ACHN (cell line): ENCODE data around the gene SYNE2.

ENCODE experiments used
- DNase-seq: peaks from one replicate; pipeline ENCODE4 v3.0.0-alpha.2; 2015
- in situ Hi-C: cut with HindIII; loops from 2 replicates; pipeline ENCODE4 v1.10.0; 2017; ENCODE audit warnings: low sequenced_read_pairs, low pct_ligation_motif_present, low pct_unique_long_range_greater_than_20kb

SYNE2 gene

GRCh38 chr14:63941023-63941422 is 88.2 kb downstream of the SYNE2 start:
- in situ Hi-C loops, result no loop called here
- DNase-seq, result no peak

GRCh38 chr14:63949696-63950095 is 96.9 kb downstream of the SYNE2 start:
- no peak for DNase-seq
- in situ Hi-C loops, result no loop called here

DNA sequence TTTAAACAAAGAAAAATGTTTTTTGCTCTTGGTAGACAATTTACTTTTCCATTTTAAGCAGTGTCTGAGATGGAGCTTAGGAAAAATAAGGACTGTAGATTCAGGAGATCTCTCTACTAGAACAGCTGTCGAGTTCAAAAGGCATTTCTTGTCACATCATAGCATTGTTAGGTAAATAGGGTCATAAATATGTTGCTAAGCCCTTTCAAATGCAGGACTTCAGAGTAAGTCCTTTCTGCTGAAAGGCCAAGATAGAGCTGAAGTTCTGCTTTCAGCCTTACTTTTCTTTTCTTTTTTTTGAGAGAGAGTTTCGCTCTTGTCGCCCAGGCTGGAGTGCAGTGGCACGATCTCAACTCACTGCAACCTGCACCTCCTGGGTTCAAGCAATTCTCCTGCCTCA is 98.2 kb downstream of the SYNE2 start:
- in situ Hi-C loops, result no loop called here
- DNase-seq, result no peak

- DNase-seq, result no peak
- in situ Hi-C loops, result no loop called here
Measured at GRCh38 chr14:63951429-63951828, 98.6 kb downstream of the SYNE2 start.

DNA sequence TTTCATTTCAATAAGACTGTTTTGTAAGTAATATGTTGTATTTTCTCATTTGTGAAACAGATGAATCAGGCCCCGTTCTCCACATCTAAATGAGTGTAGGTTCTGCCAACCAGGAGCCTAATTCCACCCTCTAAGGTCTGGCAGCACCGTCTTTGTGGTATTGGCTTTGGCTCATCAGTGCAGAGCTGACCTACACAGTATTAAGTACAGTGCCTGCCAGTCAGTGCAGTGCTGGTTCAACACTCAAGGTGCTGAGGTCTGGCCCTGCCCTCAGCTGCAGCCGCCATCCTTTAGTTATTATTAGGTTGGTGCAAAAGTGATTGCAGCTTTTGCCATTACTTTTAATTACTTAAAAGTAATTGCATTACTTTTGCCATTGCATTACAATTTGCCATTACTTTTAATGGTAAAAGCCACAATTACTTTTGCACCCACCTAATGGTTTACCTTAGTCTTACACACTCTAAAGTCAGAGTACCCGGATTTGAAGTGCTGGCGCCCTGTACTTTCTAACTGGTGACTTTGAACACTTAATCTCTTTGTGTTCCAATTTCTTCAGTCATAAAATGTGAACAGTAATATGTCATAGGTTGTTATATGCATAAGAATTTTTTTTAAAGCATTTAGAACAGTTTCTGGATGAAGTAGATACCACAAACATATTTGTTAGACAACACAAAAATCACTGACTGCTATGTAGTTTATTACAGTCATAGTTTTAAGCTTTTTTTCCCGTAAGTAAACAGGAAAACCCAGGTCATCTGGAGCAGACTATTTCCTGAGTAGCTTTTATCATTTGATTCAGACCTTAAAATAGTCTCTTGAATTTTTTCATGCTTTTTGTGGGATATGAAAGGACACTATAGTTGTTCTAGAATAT is 99.5 kb downstream of the SYNE2 start:
- in situ Hi-C loops, result no loop called here
- DNase-seq, result no peak

- in situ Hi-C loops, result no loop called here
- DNase-seq, result no peak
Measured at GRCh38 chr14:63952933-63953437, 100.2 kb downstream of the SYNE2 start.

- in situ Hi-C loops, result no loop called here
- DNase-seq, result no peak
Measured at GRCh38 chr14:63956326-63956725, 103.5 kb downstream of the SYNE2 start.

- DNase-seq, result no peak
- in situ Hi-C loops, result no loop called here
Measured at GRCh38 chr14:63960926-63961567, 108.2 kb downstream of the SYNE2 start.

DNA sequence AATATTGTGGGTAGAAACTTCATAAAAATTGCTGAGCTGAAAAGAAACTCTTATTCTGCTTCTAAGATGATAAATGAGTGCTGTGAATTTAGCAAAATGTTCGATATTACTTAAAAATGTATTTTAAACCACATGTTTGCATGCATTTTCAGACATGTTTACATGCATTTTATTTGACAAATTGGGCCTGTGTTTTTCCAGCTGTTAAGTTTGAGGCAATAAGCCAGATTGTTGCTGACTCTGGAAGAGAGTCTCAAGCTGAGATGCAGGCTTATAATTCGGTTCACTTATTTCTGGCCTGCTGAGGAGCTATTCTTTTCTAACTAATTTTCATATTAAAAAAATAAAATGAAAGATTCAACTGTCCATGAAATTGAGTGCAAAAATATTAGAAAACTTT is 110.1 kb downstream of the SYNE2 start:
- in situ Hi-C loops, result no loop called here
- no peak for DNase-seq

- in situ Hi-C loops, result no loop called here
Measured at GRCh38 chr14:63963439-63963838, 110.6 kb downstream of the SYNE2 start.

GRCh38 chr14:63964113-63964512 is 111.3 kb downstream of the SYNE2 start:
- DNase-seq, result no peak
- in situ Hi-C loops, result no loop called here

More at GRCh38 chr14:63963439-63963838, 110.6 kb downstream of the SYNE2 start:
- DNase-seq, result no peak

DNA sequence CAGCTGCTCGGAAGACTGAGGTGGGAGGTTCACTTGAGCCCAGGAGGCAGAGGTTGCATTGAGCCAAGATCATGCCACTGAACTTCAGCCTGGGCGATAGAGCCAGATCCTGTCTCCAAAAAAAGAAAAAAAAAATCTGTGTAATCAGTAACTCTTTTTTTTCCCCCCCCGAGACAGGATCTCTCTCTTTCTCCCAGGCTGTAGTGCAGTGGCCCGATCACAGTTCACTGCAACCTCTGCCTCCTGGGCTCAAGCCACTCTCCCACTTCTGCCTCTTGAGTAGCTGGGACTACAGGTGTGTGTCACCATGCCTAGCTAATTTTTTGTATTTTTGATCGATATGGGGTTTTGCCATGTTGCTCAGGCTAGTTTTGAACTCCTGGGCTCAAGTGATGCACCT is 113.6 kb downstream of the SYNE2 start:
- in situ Hi-C loops, result no loop called here
- no peak for DNase-seq

DNA sequence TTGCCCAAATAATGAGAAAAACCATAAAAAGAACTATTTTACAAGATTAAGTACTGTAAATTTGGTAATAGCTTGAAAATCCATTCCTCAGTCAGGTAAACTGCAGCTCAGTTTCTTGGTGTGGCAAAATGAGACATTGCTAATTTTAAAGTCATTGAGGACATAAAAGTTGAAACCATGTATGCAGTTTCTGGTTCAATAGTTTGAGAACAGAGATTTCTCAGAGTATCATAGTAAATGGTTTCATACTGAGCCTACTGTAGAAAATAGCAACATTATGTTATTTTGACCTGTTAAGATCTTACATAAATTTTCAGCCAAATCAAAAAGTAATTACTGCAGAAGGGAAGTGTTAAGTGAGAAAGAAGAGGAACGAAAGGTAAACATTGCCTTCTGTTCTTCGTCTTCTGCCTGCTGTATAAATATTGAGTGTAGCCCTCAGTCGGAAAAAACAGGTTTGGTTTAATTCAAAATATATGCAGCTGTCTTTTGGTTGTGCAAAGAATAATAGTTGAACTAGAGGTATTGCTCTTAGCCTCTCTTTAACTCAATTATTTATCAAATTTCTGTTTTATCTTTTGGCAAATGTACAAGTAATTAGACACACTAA is 119.6 kb downstream of the SYNE2 start:
- in situ Hi-C loops, result no loop called here

DNA sequence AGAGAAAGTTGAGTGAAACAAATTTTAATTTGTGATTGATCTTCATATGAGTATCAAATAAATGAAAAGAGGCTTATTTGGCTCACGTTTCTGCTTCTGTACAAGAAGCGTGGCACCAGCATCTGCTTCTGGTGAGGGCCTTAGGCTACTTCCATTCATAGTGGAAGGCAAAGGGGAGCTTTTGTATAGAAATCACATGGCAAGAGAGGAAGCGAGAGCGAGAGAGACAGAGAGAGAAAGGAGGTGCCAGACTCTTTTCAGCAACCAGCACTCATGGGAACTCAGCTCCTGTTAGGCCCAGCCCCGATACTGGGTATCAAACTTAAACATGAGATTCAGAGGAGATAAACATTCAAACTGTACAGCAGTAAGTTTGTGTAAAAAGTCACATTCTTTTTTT is 121.4 kb downstream of the SYNE2 start:
- in situ Hi-C loops, result no loop called here
- DNase-seq, result no peak

More for the DNA sequence above, 119.6 kb downstream of the SYNE2 start:
- no peak for DNase-seq

- in situ Hi-C loops, result no loop called here
- no peak for DNase-seq
Measured at GRCh38 chr14:63981569-63981968, 128.8 kb downstream of the SYNE2 start.

GRCh38 chr14:63982156-63982555 is 129.4 kb downstream of the SYNE2 start:
- no peak for DNase-seq
- in situ Hi-C loops, result no loop called here

DNA sequence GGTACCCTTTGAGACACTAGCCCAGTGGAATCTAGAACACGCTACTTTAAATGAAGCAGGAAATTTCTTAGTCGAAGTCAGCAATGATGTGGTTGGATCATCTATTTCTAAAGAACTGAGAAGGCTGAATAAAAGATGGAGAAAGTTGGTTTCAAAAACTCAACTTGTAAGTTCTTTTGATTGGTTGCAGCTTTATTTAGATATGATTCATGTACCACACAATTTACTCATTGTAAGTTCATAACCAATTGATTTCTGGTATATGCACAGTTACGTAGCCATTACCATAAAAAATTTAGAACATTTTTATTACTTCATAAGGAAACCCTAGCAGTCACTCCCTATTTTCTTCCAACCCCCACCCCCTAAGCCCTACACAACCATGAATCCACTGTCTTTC is 129.8 kb downstream of the SYNE2 start:
- in situ Hi-C loops, result no loop called here
- no peak for DNase-seq

DNA sequence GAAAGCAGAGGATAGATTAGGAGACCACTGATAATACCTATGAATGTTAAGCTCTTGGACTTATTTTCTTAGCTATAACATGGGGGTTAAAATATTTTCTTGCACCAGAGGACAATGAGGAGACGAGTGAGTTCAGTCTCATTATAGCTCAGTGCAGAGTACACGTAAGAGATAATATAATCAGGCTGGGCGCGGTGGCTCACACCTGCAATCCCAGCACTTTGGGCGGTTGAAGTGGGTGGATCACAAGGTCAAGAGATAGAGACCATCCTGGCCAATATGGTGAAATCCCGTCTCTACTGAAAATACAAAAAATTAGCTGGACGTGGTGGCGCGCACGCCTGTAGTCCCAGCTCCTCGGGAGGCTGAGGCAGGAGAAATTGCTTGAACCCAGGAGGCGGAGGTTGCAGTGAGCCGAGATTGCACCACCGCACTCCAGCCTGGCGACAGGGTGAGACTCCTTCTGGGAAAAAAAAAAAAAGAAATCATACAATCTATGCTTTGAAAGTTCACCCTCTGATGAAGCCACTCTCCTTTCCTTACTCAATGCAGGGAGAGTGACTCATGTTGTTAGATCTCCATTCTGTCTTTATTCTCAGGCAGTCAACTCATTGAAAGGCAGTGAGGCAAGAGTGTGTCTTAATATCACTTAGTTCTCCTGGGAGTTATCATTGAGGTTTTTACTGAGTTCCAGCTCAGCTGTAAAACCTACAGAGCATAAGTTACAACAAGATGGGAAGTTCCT is 134.2 kb downstream of the SYNE2 start:
- DNase-seq, result peak; percentile 14
- in situ Hi-C loops, result no loop called here

DNA sequence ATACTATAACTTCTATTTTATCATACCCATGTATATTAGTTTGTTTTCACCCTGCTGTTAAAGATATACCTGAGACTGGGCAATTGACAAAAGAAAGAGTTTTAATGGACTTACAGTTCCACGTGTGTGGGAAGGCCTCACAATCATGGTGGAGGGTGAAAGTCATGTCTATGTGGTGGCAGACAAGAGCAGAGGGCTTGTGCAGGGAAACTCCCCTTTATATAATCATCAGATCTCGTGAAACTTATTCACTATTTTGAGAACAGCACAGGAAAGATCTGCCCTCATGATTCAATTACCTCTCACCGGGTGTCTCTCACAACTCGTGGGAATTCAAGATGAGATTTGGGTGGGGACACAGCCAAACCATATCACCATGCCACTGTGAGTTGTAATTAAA is 135.8 kb downstream of the SYNE2 start:
- no peak for DNase-seq
- in situ Hi-C loops, result no loop called here
